ENCODE data around the gene BEST2. TPM values are rescaled to one million over a fixed set of nuclear protein-coding genes. Genes with fewer than 3 reads are reported as not detected.

Gene BEST2
- total RNA-seq, 1 experiment from 2014 or later = 3.3 TPM

GRCh38 chr19:12788682-12789097 is 37.1 kb downstream of the BEST2 start:
- ATAC-seq (no peak), DNase-seq (ENCODE audit: low spot score) (peak; percentile 53)
- H3K27me3 Mint-ChIP-seq (ENCODE audit: low read depth) = peaks cover 24% of the 10 kb centered on the region
- peak overlapping the region; percentile 63 for H3K27ac Mint-ChIP-seq
- ChIA-PET POLR2A (interaction anchor here (1.4 to 1.7 kb wide), 3 partner anchors 11 to 23 kb away, joined by 3 to 5 read pairs (median 4); no protein-coding TSS in a partner anchor), CTCF (interaction anchor here (0.6 to 3.4 kb wide), 9 partner anchors 11 to 97 kb away, joined by 3 to 29 read pairs (median 7); partner anchors contain the start of gene HOOK2)
- H3K4me1 Mint-ChIP-seq = peaks cover 23% of the 10 kb centered on the region
- no peaks in the 10 kb centered on the region for H3K9me3 Mint-ChIP-seq
- no peak for TF ChIP-seq SMAD3 (CRISPR knock-in tag; IDR thresholded peaks at IDR 0.05; ENCODE audit: borderline replicate concordance)
- TF ChIP-seq TP53 (CRISPR knock-in tag; IDR thresholded peaks at IDR 0.05) = no peak
- no peak for TF ChIP-seq RORB (CRISPR knock-in tag; IDR thresholded peaks at IDR 0.05)
- peak; percentile 42; the same call in 1 of the 2 replicates for TF ChIP-seq ZNF423 (CRISPR knock-in tag; IDR thresholded peaks at IDR 0.05)
- no peaks in the 10 kb centered on the region for H3K36me3 Mint-ChIP-seq
- H3K4me3 Mint-ChIP-seq = peak overlapping the region; percentile 78

GRCh38 chr19:12789098-12789903 is 37.7 kb downstream of the BEST2 start:
- Mint-ChIP-seq H3K9me3 (no peaks in the 10 kb centered on the region), H3K36me3 (no peaks in the 10 kb centered on the region), H3K27me3 (ENCODE audit: low read depth) (peaks cover 27% of the 10 kb centered on the region), H3K4me1 (peaks cover 26% of the 10 kb centered on the region), H3K4me3 (peak overlapping the region; percentile 84), H3K27ac (peak overlapping the region; percentile 63)
- CTCF ChIA-PET = interaction anchor here (1.0 to 3.4 kb wide), 8 partner anchors 12 to 96 kb away, joined by 3 to 29 read pairs (median 8); partner anchors contain the start of gene HOOK2
- peak; percentile 7 for ATAC-seq
- POLR2A ChIA-PET = interaction anchor here (1.4 to 1.7 kb wide), 3 partner anchors 11 to 23 kb away, joined by 3 to 5 read pairs (median 4); no protein-coding TSS in a partner anchor
- no peak for TF ChIP-seq ZMAT4 (CRISPR knock-in tag; IDR thresholded peaks at IDR 0.05)
- no peak for TF ChIP-seq SOX15 (CRISPR knock-in tag; IDR thresholded peaks at IDR 0.05)
- TF ChIP-seq NFYB (CRISPR knock-in tag; conservative IDR thresholded peaks at IDR 0.05; ENCODE audit: low read depth) = no peak
- no peak for TF ChIP-seq ZNF219 (CRISPR knock-in tag; IDR thresholded peaks at IDR 0.05; ENCODE audit: borderline replicate concordance)
- TF ChIP-seq ZNF512 (CRISPR knock-in tag; IDR thresholded peaks at IDR 0.05; ENCODE audit: borderline replicate concordance) = no peak
- no peak; the same call in 1 of the 2 replicates for TF ChIP-seq TP53 (CRISPR knock-in tag; IDR thresholded peaks at IDR 0.05)
- TF ChIP-seq GTF2I (CRISPR knock-in tag; conservative IDR thresholded peaks at IDR 0.05) = peak; percentile 82; the same call in 1 of the 2 replicates
- no peak for TF ChIP-seq FOXJ3 (CRISPR knock-in tag; IDR thresholded peaks at IDR 0.05; ENCODE audit: borderline replicate concordance)
- DNase-seq (ENCODE audit: low spot score) = peak; percentile 37

- DNase-seq (ENCODE audit: low spot score) = peak; percentile 98
- ATAC-seq = peak; percentile 63
- ChIA-PET POLR2A (interaction anchor here (1.4 to 1.7 kb wide), 3 partner anchors 12 to 24 kb away, joined by 3 to 5 read pairs (median 4); no protein-coding TSS in a partner anchor), CTCF (interaction anchor here (1.4 to 14.0 kb wide), 9 partner anchors 12 to 95 kb away, joined by 3 to 341 read pairs (median 8); partner anchors contain the start of gene HOOK2)
- Mint-ChIP-seq H3K27ac (peak overlapping the region; percentile 79; the same call in 1 of the 2 replicates), H3K36me3 (no peaks in the 10 kb centered on the region), H3K4me3 (peak overlapping the region; percentile 84), H3K4me1 (peaks cover 29% of the 10 kb centered on the region), H3K27me3 (ENCODE audit: low read depth) (peaks cover 32% of the 10 kb centered on the region), H3K9me3 (no peaks in the 10 kb centered on the region)
- peak; percentile 71 for TF ChIP-seq MAX (CRISPR knock-in tag; IDR thresholded peaks at IDR 0.05)
- TF ChIP-seq ZBTB21 (CRISPR knock-in tag; IDR thresholded peaks at IDR 0.05; ENCODE audit: borderline replicate concordance) = peak; percentile 42; the same call in 1 of the 2 replicates
- TF ChIP-seq STAT6 (CRISPR knock-in tag; conservative IDR thresholded peaks at IDR 0.05; ENCODE audit: low read depth) = no peak
- peak; percentile 56; the same call in 1 of the 2 replicates for TF ChIP-seq TEAD1 (CRISPR knock-in tag; IDR thresholded peaks at IDR 0.05)
- peak; percentile 91 for TF ChIP-seq E2F5 (CRISPR knock-in tag; IDR thresholded peaks at IDR 0.05)
- no peak for TF ChIP-seq JUN (CRISPR knock-in tag; IDR thresholded peaks at IDR 0.05)
- TF ChIP-seq NR2C2 (CRISPR knock-in tag; IDR thresholded peaks at IDR 0.05) = no peak
- peak; percentile 87; the same call in 1 of the 2 replicates for TF ChIP-seq SP1 (CRISPR knock-in tag; conservative IDR thresholded peaks at IDR 0.05)
- TF ChIP-seq GABPB1 (CRISPR knock-in tag; IDR thresholded peaks at IDR 0.05) = peak; percentile 40; the same call in 1 of the 2 replicates
- no peak for TF ChIP-seq ESRRA (CRISPR knock-in tag; IDR thresholded peaks at IDR 0.05; ENCODE audit: borderline replicate concordance)
Observed at GRCh38 chr19:12789904-12790619, 38.5 kb downstream of the BEST2 start.

Data from WTC11 (cell line).